BLaER1 (cell line): ENCODE results near the gene TMEFF2.

Experiments
- H3K27ac ChIP-seq: shearing (Covaris generic); formaldehyde crosslinking; 2 replicates; pipeline ENCODE4 v1.8.1; 2022
- H3K27me3 ChIP-seq: shearing (Covaris generic); formaldehyde crosslinking; 2 replicates; pipeline ENCODE4 v1.8.1; 2022
- H3K36me3 ChIP-seq: shearing (Covaris generic); formaldehyde crosslinking; 2 replicates; pipeline ENCODE4 v1.8.1; 2022
- H3K4me1 ChIP-seq: shearing (Covaris generic); formaldehyde crosslinking; 2 replicates; pipeline ENCODE4 v1.8.1; 2022
- H3K4me2 ChIP-seq: shearing (Covaris generic); formaldehyde crosslinking; 2 replicates; pipeline ENCODE4 v1.8.1; 2022
- H3K4me3 ChIP-seq: shearing (Covaris generic); formaldehyde crosslinking; 2 replicates; pipeline ENCODE4 v1.8.1; 2022
- H3K9ac ChIP-seq: shearing (Covaris generic); formaldehyde crosslinking; 2 replicates; pipeline ENCODE4 v1.8.1; 2022
- H3K9me3 ChIP-seq: shearing (Covaris generic); formaldehyde crosslinking; 2 replicates; pipeline ENCODE4 v1.8.1; 2022
- H4K20me1 ChIP-seq: shearing (Covaris generic); formaldehyde crosslinking; 2 replicates; pipeline ENCODE4 v1.8.1; 2022
- Cebpa-rat ChIP-seq: shearing (Covaris generic); IDR thresholded peaks from 2 replicates; pipeline ENCODE4 v1.8.1; 2022

The TMEFF2 gene

GRCh38 chr2:192073878-192074277 lies 120.9 kb downstream of the TMEFF2 start:
- Histone ChIP-seq H3K4me1 (no peaks in the 10 kb centered on the region), H3K9me3 (no peaks in the 10 kb centered on the region), H4K20me1 (no peaks in the 10 kb centered on the region), H3K4me2 (no peak overlapping the region), H3K36me3 (no peaks in the 10 kb centered on the region), H3K27me3 (no peaks in the 10 kb centered on the region), H3K27ac (no peak overlapping the region), H3K4me3 (no peak overlapping the region), H3K9ac (no peak overlapping the region)
- TF ChIP-seq Cebpa-rat, result no peak

DNA sequence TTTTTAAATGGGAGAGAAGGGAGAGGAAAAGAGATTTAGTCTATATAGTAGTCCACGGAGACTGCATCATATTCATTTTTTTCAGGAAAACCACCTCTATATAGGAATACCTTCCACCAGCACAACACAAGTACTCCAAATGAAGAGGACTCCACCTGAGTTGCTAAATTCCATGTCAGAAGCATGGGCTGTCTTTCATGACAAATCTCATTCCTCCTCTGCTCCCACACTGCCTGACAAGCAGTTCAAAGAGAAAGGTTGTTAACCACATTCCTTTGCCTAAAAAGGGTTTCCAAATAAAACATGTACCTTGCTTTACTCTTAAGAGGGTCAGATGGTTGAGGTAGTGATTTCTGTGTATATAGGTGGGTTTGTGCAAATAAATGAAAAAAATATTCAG lies 122.0 kb downstream of the TMEFF2 start:
- H3K9me3 ChIP-seq, result no peaks in the 10 kb centered on the region
- H3K27me3 ChIP-seq, result no peaks in the 10 kb centered on the region
- no peak overlapping the region for H3K27ac ChIP-seq
- H3K36me3 ChIP-seq, result no peaks in the 10 kb centered on the region
- no peaks in the 10 kb centered on the region for H4K20me1 ChIP-seq
- H3K9ac ChIP-seq, result no peak overlapping the region
- H3K4me3 ChIP-seq, result no peak overlapping the region
- H3K4me1 ChIP-seq, result no peaks in the 10 kb centered on the region
- TF ChIP-seq Cebpa-rat, result no peak
- no peak overlapping the region for H3K4me2 ChIP-seq

GRCh38 chr2:192072261-192072660 lies 122.5 kb downstream of the TMEFF2 start:
- Histone ChIP-seq H3K4me1 (no peaks in the 10 kb centered on the region), H3K27ac (no peak overlapping the region), H3K27me3 (no peaks in the 10 kb centered on the region), H4K20me1 (no peaks in the 10 kb centered on the region), H3K4me3 (no peak overlapping the region), H3K9ac (no peak overlapping the region), H3K9me3 (no peaks in the 10 kb centered on the region), H3K36me3 (no peaks in the 10 kb centered on the region), H3K4me2 (no peak overlapping the region)
- no peak for TF ChIP-seq Cebpa-rat

DNA sequence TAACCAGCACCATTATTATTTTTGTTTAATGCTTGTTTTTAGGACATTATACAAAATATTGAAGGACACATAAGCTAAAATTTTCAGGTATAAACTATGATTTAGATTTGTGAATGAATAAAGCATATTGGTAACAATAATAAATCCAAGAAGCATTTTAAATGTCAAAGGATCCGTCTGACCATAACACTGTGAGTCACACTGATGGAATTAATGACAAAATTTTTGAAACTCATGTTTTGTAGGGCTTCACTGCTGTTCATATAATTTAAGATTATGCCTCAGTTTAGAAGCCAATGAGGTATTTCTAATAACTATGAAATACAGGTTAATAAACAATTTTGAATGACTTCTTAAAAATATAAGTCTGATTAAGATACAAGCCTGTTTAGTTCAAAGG lies 124.6 kb downstream of the TMEFF2 start:
- no peak overlapping the region for H3K9ac ChIP-seq
- H3K4me1 ChIP-seq, result no peaks in the 10 kb centered on the region
- no peaks in the 10 kb centered on the region for H4K20me1 ChIP-seq
- no peak for TF ChIP-seq Cebpa-rat
- H3K27ac ChIP-seq, result no peak overlapping the region
- no peaks in the 10 kb centered on the region for H3K36me3 ChIP-seq
- H3K4me2 ChIP-seq, result no peak overlapping the region
- no peaks in the 10 kb centered on the region for H3K27me3 ChIP-seq
- H3K4me3 ChIP-seq, result no peak overlapping the region
- H3K9me3 ChIP-seq, result no peaks in the 10 kb centered on the region

DNA sequence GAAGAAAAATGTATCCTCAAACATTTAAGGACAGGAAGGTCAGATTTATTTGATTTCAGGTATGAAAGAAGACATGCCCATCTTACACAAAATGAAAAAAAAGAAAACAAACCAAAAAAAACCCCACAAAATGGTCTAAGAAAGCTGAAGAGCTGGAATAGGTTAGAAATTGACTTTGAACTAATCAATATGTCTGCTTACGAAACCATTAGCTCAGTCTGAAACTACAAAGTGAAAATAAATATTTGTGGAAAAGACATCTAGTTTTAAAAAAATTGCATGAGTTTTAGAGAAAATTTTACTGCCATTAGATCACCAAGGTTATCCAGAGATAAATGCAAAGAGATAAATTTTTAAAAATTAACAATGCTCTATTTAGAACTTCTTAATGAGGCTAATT lies 125.3 kb downstream of the TMEFF2 start:
- no peak overlapping the region for H3K4me2 ChIP-seq

GRCh38 chr2:192068966-192069365 lies 125.8 kb downstream of the TMEFF2 start:
- H3K36me3 ChIP-seq, result no peaks in the 10 kb centered on the region
- H4K20me1 ChIP-seq, result no peaks in the 10 kb centered on the region
- no peak overlapping the region for H3K4me3 ChIP-seq
- no peaks in the 10 kb centered on the region for H3K4me1 ChIP-seq
- H3K27ac ChIP-seq, result no peak overlapping the region
- no peak overlapping the region for H3K4me2 ChIP-seq
- H3K9me3 ChIP-seq, result no peaks in the 10 kb centered on the region
- H3K27me3 ChIP-seq, result no peaks in the 10 kb centered on the region
- no peak overlapping the region for H3K9ac ChIP-seq
- TF ChIP-seq Cebpa-rat, result no peak

More for the DNA sequence above, 125.3 kb downstream of the TMEFF2 start:
- H3K9ac ChIP-seq, result no peak overlapping the region
- no peak overlapping the region for H3K4me3 ChIP-seq
- H3K27me3 ChIP-seq, result no peaks in the 10 kb centered on the region
- TF ChIP-seq Cebpa-rat, result no peak
- H4K20me1 ChIP-seq, result no peaks in the 10 kb centered on the region
- no peaks in the 10 kb centered on the region for H3K9me3 ChIP-seq
- no peaks in the 10 kb centered on the region for H3K4me1 ChIP-seq
- H3K36me3 ChIP-seq, result no peaks in the 10 kb centered on the region
- H3K27ac ChIP-seq, result no peak overlapping the region

DNA sequence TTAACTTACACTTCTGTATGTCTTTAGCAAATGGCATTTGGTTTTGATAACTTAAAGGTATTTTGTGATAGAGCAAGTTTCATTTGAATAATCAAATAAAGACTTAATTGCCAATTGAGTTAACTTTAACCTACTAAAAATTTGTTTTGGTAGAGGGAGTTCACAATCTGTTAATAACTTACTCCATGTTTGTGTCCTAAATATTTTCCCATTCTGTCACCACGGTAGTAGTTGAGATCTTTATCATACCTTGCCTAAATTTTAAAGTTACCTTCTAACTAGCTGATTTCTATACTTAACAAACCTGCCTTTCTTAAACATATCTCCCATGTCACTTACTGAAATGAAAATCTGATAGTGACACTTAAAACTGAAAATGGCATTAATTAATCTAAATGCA lies 127.1 kb downstream of the TMEFF2 start:
- Histone ChIP-seq H3K27ac (no peak overlapping the region), H3K4me3 (no peak overlapping the region), H3K27me3 (no peaks in the 10 kb centered on the region), H3K36me3 (no peaks in the 10 kb centered on the region), H3K4me2 (no peak overlapping the region), H3K9ac (no peak overlapping the region), H4K20me1 (no peaks in the 10 kb centered on the region), H3K4me1 (no peaks in the 10 kb centered on the region), H3K9me3 (no peaks in the 10 kb centered on the region)
- no peak for TF ChIP-seq Cebpa-rat

GRCh38 chr2:192064459-192064858 lies 130.3 kb downstream of the TMEFF2 start:
- no peak overlapping the region for H3K4me2 ChIP-seq
- H3K27me3 ChIP-seq, result no peaks in the 10 kb centered on the region
- no peak overlapping the region for H3K4me3 ChIP-seq
- H3K4me1 ChIP-seq, result no peaks in the 10 kb centered on the region
- no peaks in the 10 kb centered on the region for H3K36me3 ChIP-seq
- H3K9me3 ChIP-seq, result no peaks in the 10 kb centered on the region
- no peaks in the 10 kb centered on the region for H4K20me1 ChIP-seq
- TF ChIP-seq Cebpa-rat, result no peak
- H3K27ac ChIP-seq, result no peak overlapping the region
- no peak overlapping the region for H3K9ac ChIP-seq

DNA sequence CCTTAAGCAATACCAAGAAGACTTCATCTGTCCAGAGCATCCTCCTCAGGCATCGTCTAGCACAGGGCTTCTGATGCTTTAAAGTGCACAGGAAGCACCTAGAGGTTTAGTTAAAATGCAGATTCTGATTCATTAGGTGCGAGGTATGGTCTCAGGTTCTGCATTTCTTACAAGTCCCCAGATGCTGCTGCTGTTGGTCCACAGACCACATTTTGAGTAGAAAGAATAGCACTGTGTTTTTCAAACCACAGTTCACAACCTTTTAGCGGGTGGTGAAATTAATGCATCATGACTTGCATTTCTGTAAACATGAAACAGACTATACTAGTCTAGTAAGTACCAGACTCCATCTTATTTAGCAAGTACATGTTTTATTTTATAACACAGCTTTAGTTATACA lies 134.6 kb downstream of the TMEFF2 start:
- Histone ChIP-seq H4K20me1 (no peaks in the 10 kb centered on the region), H3K4me3 (no peak overlapping the region), H3K4me1 (no peaks in the 10 kb centered on the region), H3K36me3 (no peaks in the 10 kb centered on the region), H3K9me3 (no peaks in the 10 kb centered on the region), H3K9ac (no peak overlapping the region), H3K27ac (no peak overlapping the region), H3K4me2 (no peak overlapping the region), H3K27me3 (no peaks in the 10 kb centered on the region)
- TF ChIP-seq Cebpa-rat, result no peak

DNA sequence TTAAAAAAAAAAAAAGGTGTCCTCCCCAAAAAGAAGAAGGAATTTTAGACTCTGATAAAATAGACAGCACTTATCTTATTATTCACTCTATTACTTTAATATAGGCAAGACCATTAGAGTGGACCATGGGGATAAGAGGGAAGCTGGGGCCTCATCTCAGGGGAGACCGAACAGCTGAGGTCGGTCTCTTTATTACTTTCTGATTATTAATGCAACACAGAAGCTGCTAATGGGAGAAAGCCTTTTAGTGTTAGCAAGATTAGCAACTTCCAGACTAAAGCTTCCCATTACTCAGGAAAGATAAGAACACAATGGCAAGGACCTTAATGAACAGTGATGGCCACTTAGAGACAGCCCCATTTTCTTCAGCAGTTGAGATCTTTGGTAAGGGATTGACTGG lies 135.5 kb downstream of the TMEFF2 start:
- no peak for TF ChIP-seq Cebpa-rat
- no peaks in the 10 kb centered on the region for H3K9me3 ChIP-seq
- no peak overlapping the region for H3K9ac ChIP-seq
- H3K36me3 ChIP-seq, result no peaks in the 10 kb centered on the region
- no peak overlapping the region for H3K4me3 ChIP-seq
- no peaks in the 10 kb centered on the region for H4K20me1 ChIP-seq
- no peak overlapping the region for H3K27ac ChIP-seq
- H3K4me1 ChIP-seq, result no peaks in the 10 kb centered on the region
- H3K4me2 ChIP-seq, result no peak overlapping the region
- no peaks in the 10 kb centered on the region for H3K27me3 ChIP-seq

DNA sequence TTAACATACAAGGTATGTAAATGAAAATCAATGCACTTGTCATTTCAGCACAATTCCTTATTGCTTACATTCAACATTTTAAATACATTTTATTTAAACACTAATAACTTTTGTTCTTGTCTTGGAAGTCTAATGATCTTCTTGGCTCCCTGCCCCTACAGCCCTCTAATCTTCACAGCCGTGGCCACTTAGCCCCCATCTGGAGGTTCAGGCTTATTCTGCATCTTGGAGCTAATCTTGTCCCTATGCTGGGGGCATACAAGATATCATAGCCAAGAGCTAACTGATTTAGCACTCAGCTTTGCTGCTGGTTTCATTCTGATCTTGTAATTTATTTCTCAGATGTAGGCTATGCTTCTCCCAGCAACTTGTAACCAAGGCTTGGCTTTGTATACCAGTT lies 140.8 kb downstream of the TMEFF2 start:
- no peak overlapping the region for H3K4me2 ChIP-seq
- H3K9ac ChIP-seq, result no peak overlapping the region
- TF ChIP-seq Cebpa-rat, result no peak
- no peaks in the 10 kb centered on the region for H3K4me1 ChIP-seq
- no peak overlapping the region for H3K27ac ChIP-seq
- no peaks in the 10 kb centered on the region for H3K9me3 ChIP-seq
- no peaks in the 10 kb centered on the region for H4K20me1 ChIP-seq
- no peak overlapping the region for H3K4me3 ChIP-seq
- no peaks in the 10 kb centered on the region for H3K36me3 ChIP-seq
- no peaks in the 10 kb centered on the region for H3K27me3 ChIP-seq
